HG02973 (cell line): ENCODE data around the gene IDUA.
A peak's percentile ranks its signal among the peaks of the same experiment; 100 is the strongest.

Experiments used
- ATAC-seq: cut with Tn5 transposase; IDR thresholded peaks from one replicate; pipeline ENCODE4 v1.9.1; 2021; ENCODE audit warnings: moderate library complexity; ENCODE audit not compliant: unreplicated experiment

The IDUA gene

GRCh38 chr4:1013225-1014073 is 26.6 kb downstream of the IDUA start:
- no peak for ATAC-seq

- ATAC-seq: no peak
Measured at GRCh38 chr4:1014291-1015167, 27.7 kb downstream of the IDUA start.

- no peak for ATAC-seq
Measured at GRCh38 chr4:1015179-1015578, 28.3 kb downstream of the IDUA start.

GRCh38 chr4:1015746-1016145 is 28.9 kb downstream of the IDUA start:
- ATAC-seq: no peak

- no peak for ATAC-seq
Measured at GRCh38 chr4:1017211-1017610, 30.4 kb downstream of the IDUA start.

- no peak for ATAC-seq
Measured at GRCh38 chr4:1017706-1018105, 30.9 kb downstream of the IDUA start.

- no peak for ATAC-seq
Measured at GRCh38 chr4:1018147-1019020, 31.5 kb downstream of the IDUA start.

GRCh38 chr4:1019320-1019719 is 32.5 kb downstream of the IDUA start:
- no peak for ATAC-seq

- no peak for ATAC-seq
Measured at GRCh38 chr4:1019729-1020470, 33.1 kb downstream of the IDUA start.

- peak; percentile 56 for ATAC-seq
Measured at GRCh38 chr4:1021386-1022050, 34.7 kb downstream of the IDUA start.

GRCh38 chr4:1022051-1022738 is 35.4 kb downstream of the IDUA start:
- no peak for ATAC-seq

- ATAC-seq: no peak
Measured at GRCh38 chr4:1022739-1023066, 35.9 kb downstream of the IDUA start.

- ATAC-seq: no peak
Measured at GRCh38 chr4:1023075-1023640, 36.3 kb downstream of the IDUA start.

GRCh38 chr4:1023895-1024740 is 37.3 kb downstream of the IDUA start:
- ATAC-seq: no peak

- ATAC-seq: no peak
Measured at GRCh38 chr4:1024882-1025545, 38.2 kb downstream of the IDUA start.

GRCh38 chr4:1026115-1026514 is 39.3 kb downstream of the IDUA start:
- ATAC-seq: no peak

- ATAC-seq: no peak
Measured at GRCh38 chr4:1027219-1027914, 40.5 kb downstream of the IDUA start.
